Neuron (in vitro differentiated cells): ENCODE data around the gene ADAMTS6.

ENCODE experiments used
- H2AFZ ChIP-seq: one replicate; pipeline ENCODE4 v1.6.1; 2013; ENCODE audit warnings: low read depth, mild to moderate bottlenecking, inconsistent platforms, low read length, moderate library complexity
- H3K27me3 ChIP-seq: one replicate; pipeline ENCODE4 v1.6.1; 2013; ENCODE audit warnings: low read length; ENCODE audit not compliant: insufficient read depth
- H3K36me3 ChIP-seq: one replicate; pipeline ENCODE4 v1.6.1; 2013; ENCODE audit warnings: low read length; ENCODE audit not compliant: insufficient read depth
- H3K4me1 ChIP-seq: one replicate; pipeline ENCODE4 v1.6.1; 2013; ENCODE audit warnings: low read length; ENCODE audit not compliant: insufficient read depth
- H3K4me3 ChIP-seq: 2 replicates; pipeline ENCODE4 v1.5.1; 2013; ENCODE audit warnings: mild to moderate bottlenecking, low read length, moderate library complexity
- H3K9me3 ChIP-seq: one replicate; pipeline ENCODE4 v1.6.1; 2013; ENCODE audit warnings: low read length

ADAMTS6 gene

DNA sequence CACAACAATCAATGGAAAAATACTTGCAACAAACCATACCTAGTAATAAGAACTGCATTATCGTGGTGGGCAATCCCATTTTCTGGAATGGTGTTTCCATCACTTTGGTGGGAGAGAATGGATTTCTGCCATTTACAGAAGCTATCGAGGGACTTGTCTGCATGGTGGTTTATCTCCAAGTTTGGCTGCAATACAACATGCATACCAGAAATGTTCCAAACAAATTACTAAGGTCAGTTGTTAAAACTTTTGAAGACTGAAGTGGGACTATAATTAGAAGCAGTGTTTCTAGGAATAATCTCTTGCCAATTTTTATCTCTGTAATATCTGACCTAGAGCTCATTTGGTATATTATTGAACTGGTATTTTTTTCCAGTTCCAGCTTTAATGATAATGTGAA lies 30.3 kb downstream of the ADAMTS6 start:
- H3K36me3 ChIP-seq, result no peaks in the 10 kb centered on the region
- no peak overlapping the region for H3K4me3 ChIP-seq
- no peaks in the 10 kb centered on the region for H3K9me3 ChIP-seq
- H3K27me3 ChIP-seq, result no peaks in the 10 kb centered on the region
- no peaks in the 10 kb centered on the region for H3K4me1 ChIP-seq
- no peak overlapping the region for H2AFZ ChIP-seq

DNA sequence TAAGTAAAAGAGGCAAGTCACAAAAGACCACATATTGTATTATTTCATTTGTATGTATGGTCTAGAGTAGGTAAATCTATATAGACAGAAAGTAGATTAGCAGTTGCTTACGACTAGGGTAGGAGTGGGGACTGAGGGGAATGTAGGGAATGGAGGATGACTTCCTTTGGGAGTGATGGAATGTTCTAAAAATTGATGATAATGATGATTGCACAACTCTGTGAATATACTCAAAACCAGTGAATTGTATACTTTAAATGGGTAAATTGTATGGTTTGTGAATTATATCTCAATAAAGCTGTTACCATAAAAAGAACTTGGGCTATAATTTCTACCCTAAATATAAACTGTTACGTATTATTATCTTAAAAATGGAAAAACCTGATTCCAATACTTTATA lies 35.0 kb downstream of the ADAMTS6 start:
- H3K9me3 ChIP-seq, result no peaks in the 10 kb centered on the region
- no peaks in the 10 kb centered on the region for H3K4me1 ChIP-seq
- H3K36me3 ChIP-seq, result no peaks in the 10 kb centered on the region
- H3K27me3 ChIP-seq, result no peaks in the 10 kb centered on the region
- H2AFZ ChIP-seq, result no peak overlapping the region
- H3K4me3 ChIP-seq, result no peak overlapping the region

DNA sequence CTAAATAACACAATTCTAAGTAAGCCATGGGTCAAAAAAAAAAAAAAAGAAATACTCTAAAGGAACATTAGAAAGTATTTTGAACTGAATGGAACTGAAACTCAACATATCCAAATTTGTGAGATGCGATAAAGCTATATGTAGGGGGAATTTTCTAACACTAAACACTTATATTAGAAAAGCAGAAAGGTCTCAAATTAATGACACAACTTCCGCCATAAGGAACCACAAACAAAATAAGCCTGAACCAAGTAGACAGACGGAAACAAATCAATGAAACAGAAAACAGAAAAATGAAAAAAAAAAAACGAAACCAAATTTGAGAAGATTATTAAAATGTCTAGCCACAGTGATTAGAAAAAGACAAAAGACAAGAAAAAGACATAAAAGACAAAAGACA lies 39.9 kb downstream of the ADAMTS6 start:
- Histone ChIP-seq H3K36me3 (no peaks in the 10 kb centered on the region), H3K9me3 (no peaks in the 10 kb centered on the region), H3K27me3 (no peaks in the 10 kb centered on the region), H3K4me3 (no peak overlapping the region), H3K4me1 (no peaks in the 10 kb centered on the region), H2AFZ (no peak overlapping the region)

DNA sequence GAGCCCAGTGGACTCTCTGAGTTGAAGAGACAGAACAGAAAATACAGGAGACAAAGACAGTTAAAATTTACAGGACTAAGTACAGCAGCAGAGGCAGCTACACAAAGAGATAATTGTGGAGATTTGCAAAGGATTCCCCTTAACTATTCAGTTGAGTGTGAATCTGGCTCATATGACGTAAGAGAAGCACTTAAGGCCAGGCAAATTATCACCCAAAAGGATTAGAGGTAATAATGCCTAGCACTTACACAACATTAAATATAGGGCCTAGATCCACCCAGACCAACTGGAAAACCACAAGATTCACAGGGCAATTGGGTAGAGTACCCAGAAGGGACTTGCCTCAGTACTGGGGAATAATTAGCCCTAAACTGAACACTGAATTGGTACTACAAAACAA lies 41.3 kb downstream of the ADAMTS6 start:
- H3K27me3 ChIP-seq, result no peaks in the 10 kb centered on the region
- no peaks in the 10 kb centered on the region for H3K36me3 ChIP-seq
- H3K4me1 ChIP-seq, result no peaks in the 10 kb centered on the region
- H3K9me3 ChIP-seq, result no peaks in the 10 kb centered on the region
- no peak overlapping the region for H3K4me3 ChIP-seq
- H2AFZ ChIP-seq, result no peak overlapping the region

DNA sequence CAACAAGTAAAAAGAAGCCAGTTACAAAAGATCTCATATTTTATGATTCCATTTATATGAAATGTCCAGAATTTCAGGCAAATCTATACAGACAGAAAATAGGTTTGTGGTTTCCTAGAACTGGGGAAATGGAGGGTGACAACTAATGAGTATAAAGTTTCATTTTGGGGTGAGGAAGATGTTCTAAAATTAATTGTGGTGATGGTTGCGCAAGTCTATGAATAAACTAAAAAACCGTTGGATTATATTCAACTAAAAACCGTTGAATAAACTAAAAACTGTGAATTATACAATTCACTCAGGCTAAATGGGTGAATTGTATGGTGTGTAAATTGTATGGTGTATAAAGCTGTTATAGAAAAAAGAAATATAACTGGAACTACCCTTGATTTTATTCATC lies 47.6 kb downstream of the ADAMTS6 start:
- no peaks in the 10 kb centered on the region for H3K9me3 ChIP-seq
- H3K4me3 ChIP-seq, result no peak overlapping the region
- H3K36me3 ChIP-seq, result no peaks in the 10 kb centered on the region
- peaks cover 20% of the 10 kb centered on the region for H3K4me1 ChIP-seq
- no peaks in the 10 kb centered on the region for H3K27me3 ChIP-seq
- H2AFZ ChIP-seq, result no peak overlapping the region

DNA sequence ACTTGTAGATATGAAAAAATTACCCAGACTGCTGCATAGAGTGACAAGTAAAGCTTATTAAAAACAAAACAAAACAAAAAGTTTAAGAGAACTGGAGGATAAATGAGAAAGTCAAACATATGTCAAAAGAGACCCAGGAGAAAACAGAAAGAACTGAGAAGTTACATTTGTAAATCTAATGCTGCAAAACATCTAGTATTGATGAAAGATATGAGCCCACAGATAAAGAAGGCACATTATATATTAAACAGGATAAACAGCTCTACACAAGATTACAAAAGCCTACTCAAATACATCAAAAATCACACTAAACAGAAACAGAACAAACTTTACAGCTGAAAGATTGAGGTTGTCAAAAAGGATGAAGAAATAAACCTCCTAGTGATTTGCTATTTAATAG lies 55.1 kb downstream of the ADAMTS6 start:
- Histone ChIP-seq H3K36me3 (no peaks in the 10 kb centered on the region), H3K4me3 (no peak overlapping the region), H3K4me1 (peaks cover 7% of the 10 kb centered on the region), H3K9me3 (no peaks in the 10 kb centered on the region), H2AFZ (no peak overlapping the region), H3K27me3 (no peaks in the 10 kb centered on the region)

DNA sequence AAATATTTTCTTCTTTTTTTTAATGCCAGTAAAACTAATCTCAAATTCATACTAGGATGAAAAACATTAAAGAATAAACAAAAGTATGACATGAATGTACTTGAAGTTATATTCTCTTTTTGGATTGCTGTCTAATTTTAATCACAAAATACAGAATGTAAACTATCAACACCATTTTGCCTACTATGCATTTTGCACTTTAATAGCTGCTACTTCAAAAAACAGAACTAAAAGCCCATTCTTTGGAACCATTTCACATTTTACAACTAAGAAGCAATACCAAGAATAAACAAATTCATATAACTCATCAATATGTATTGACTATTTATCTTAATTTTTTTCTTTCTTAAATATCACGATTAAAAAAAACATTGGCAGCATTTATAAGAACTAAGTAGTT lies 58.1 kb downstream of the ADAMTS6 start:
- Histone ChIP-seq H2AFZ (no peak overlapping the region), H3K36me3 (no peaks in the 10 kb centered on the region), H3K27me3 (no peaks in the 10 kb centered on the region), H3K9me3 (no peaks in the 10 kb centered on the region), H3K4me3 (no peak overlapping the region), H3K4me1 (no peaks in the 10 kb centered on the region)

DNA sequence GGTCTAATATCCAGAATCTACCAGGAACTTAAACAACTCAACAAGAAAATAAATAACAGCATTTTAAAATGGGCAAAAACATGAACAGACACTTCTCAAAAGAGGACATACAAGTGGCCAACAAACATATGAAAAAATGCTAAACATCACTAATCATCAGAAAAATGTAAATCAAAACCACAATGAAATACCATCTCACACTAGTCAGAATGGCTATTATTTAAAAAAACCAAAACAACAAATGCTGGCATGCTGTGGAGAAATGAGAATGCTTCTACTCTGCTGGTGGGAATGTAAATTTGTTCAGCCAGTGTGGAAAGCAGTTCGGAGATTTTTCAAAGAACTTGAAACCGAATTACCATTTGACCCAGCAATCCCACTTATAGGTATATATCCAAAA lies 63.1 kb downstream of the ADAMTS6 start:
- Histone ChIP-seq H3K4me1 (no peaks in the 10 kb centered on the region), H2AFZ (no peak overlapping the region), H3K9me3 (no peaks in the 10 kb centered on the region), H3K4me3 (no peak overlapping the region), H3K36me3 (no peaks in the 10 kb centered on the region), H3K27me3 (no peaks in the 10 kb centered on the region)

DNA sequence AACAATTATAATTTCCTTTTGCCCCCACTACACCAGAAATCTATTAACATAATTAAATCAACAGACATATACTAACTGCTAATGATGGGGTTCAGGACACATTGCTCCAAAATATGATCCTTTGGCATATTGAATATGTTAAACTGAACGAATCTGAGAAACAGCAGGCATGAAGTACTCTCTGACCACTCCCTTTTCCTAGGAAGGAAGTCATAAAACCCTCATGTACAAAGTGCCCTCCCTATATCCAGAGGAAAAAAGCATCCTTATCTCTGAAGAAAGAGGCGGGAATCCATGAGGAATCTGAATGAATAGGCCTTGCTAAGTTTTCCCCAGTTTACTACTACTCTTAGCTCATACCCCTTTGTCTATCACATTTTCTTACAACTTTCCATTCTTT lies 67.9 kb downstream of the ADAMTS6 start:
- Histone ChIP-seq H3K9me3 (no peaks in the 10 kb centered on the region), H3K27me3 (no peaks in the 10 kb centered on the region), H2AFZ (no peak overlapping the region), H3K36me3 (no peaks in the 10 kb centered on the region), H3K4me3 (no peak overlapping the region), H3K4me1 (no peaks in the 10 kb centered on the region)

DNA sequence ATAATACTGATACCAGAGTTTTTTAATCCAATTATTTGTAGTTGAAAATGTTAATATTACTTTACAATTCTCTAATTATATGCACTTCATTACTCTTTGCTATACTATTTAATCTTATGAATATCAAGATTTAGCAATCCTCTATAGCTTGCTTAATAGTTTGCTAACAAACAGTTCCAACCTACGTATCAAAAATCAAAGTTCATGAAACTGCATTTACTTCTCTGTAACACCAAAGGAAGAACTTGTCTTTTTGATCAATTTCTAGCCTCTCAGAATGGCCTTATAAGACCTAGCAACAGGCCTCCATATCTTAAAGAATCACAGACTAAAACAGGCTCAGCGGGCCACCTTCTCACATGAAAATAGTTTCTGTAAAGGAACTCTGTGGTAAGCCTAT lies 68.9 kb downstream of the ADAMTS6 start:
- H2AFZ ChIP-seq, result no peak overlapping the region
- no peaks in the 10 kb centered on the region for H3K27me3 ChIP-seq
- H3K4me1 ChIP-seq, result no peaks in the 10 kb centered on the region
- H3K9me3 ChIP-seq, result no peaks in the 10 kb centered on the region
- H3K36me3 ChIP-seq, result no peaks in the 10 kb centered on the region
- H3K4me3 ChIP-seq, result no peak overlapping the region

DNA sequence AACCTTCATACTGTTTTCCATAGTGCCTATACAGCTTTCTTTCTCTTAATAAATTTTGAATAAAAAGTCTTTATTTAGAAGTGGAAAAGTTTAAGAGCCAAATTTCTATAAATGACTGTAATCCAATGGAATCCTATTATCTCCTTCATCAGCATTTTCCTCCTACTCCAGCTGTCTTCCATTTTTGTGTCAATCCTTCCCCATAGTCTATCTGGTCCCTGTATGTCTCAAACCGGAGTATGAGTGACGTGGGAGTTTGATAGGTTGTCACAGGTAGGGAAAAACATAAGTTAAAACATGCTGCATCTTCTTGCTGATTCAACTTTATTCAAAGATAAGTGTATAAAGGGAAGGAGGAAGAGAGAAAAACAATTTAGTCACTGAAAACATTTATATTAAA lies 70.4 kb downstream of the ADAMTS6 start:
- no peak overlapping the region for H2AFZ ChIP-seq

DNA sequence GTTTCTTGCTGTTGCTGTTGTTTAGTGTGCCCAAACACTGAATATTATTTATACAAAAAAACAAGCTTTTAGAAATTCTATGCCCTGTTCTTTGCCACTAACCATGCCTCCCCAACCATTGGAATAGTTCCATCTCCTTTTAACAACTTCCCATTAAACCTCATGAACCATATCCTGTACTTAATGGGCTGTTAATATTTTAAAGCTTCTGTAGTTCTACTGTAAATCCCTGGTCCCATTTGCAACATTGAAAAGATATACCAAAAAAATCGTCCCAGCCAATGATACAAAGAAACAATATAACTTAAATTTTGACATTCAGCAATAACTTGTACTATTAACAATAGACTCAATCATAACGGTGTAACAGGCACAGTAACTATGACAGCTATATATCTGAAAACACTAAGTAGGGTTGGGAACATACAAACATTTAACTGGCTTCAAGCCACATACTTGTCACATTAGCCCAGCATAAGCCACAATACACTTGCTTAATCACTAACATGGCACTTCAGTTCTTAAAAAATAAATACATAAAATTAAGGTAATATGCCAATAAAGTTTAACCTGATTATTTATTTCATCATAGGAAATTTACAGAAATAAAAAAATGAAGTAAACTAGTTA lies 86.1 kb downstream of the ADAMTS6 start:
- Histone ChIP-seq H3K36me3 (no peaks in the 10 kb centered on the region), H3K4me1 (no peaks in the 10 kb centered on the region), H2AFZ (no peak overlapping the region), H3K9me3 (no peaks in the 10 kb centered on the region), H3K4me3 (no peak overlapping the region), H3K27me3 (no peaks in the 10 kb centered on the region)

More for the DNA sequence above, 70.4 kb downstream of the ADAMTS6 start:
- Histone ChIP-seq H3K27me3 (no peaks in the 10 kb centered on the region), H3K4me3 (no peak overlapping the region), H3K9me3 (no peaks in the 10 kb centered on the region), H3K4me1 (no peaks in the 10 kb centered on the region), H3K36me3 (no peaks in the 10 kb centered on the region)

DNA sequence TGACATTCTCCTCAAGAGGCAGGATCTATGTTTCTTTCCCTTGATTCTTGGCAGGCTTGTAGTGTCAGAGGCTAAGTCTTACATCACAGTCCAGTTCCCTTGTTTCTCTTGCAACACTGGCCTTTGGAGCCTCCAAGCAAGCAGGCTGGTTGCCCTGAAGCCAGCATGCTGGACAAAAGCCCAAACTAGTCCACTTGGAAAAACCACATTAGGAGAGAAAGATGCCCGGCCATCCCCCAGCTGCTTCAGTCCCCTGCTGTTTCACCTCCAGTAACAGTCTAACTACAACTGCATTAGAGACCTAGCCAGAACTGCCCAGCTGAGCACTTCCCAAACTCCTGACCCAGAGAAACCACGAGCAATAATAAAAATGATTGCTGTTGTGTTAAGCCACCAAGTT lies 87.6 kb downstream of the ADAMTS6 start:
- H3K4me3 ChIP-seq, result no peak overlapping the region
- H3K36me3 ChIP-seq, result no peaks in the 10 kb centered on the region
- H3K4me1 ChIP-seq, result no peaks in the 10 kb centered on the region
- H3K9me3 ChIP-seq, result no peaks in the 10 kb centered on the region
- H2AFZ ChIP-seq, result no peak overlapping the region
- H3K27me3 ChIP-seq, result no peaks in the 10 kb centered on the region

DNA sequence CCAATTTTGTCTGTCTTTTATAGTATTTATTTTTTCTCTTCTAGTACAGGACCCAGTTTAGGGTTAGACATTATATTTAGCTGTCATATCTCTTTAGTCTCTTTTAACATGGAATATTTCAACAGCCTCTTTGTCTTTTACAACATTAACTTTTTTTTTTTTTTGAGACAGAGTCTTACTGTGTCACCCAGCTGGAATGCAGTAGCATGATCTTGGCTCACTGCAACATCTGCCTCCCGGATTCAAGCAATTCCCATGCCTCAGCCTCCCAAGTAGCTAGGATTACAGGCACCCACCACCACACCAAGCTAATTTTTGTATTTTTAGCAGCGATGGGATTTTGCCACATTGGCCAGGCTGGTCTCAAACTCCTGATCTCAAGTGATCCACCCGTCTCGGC lies 90.1 kb downstream of the ADAMTS6 start:
- H3K4me1 ChIP-seq, result no peaks in the 10 kb centered on the region
- no peak overlapping the region for H2AFZ ChIP-seq
- no peak overlapping the region for H3K4me3 ChIP-seq
- H3K9me3 ChIP-seq, result no peaks in the 10 kb centered on the region
- no peaks in the 10 kb centered on the region for H3K27me3 ChIP-seq
- no peaks in the 10 kb centered on the region for H3K36me3 ChIP-seq
